Cardiac muscle cell (in vitro differentiated cells and primary cell): ENCODE measurements around the gene ZEB2. TPM values are rescaled to one million over a fixed set of nuclear protein-coding genes. Genes with fewer than 3 reads are reported as not detected.

ENCODE experiments used
- DNase-seq, 2 donors: peaks; one replicate each; pipeline versions ENCODE4 v3.0.0 to v3.0.0-alpha.2; 2010 to 2017; ENCODE audit warnings: low read depth in 1 of 2, low spot score in 1 of 2
- H3K27ac ChIP-seq: fragments of 200-600 bp; sonication (generic); 2 replicates; pipeline ENCODE4 v1.5.1; 2016
- H3K27me3 ChIP-seq: fragments of 200-600 bp; sonication (generic); 2 replicates; pipeline ENCODE4 v1.6.0; 2016; ENCODE audit warnings: control low read depth
- H3K36me3 ChIP-seq: fragments of 200-600 bp; sonication (generic); 2 replicates; pipeline ENCODE4 v1.5.1; 2016; ENCODE audit warnings: control low read depth
- H3K4me1 ChIP-seq: fragments of 200-600 bp; sonication (generic); 2 replicates; pipeline ENCODE4 v1.8.1; 2017; ENCODE audit warnings: low read depth, mild to moderate bottlenecking, mixed run types
- H3K4me3 ChIP-seq: fragments of 200-600 bp; sonication (generic); 2 replicates; pipeline ENCODE4 v1.5.1; 2016; ENCODE audit warnings: mild to moderate bottlenecking
- H3K9me3 ChIP-seq: fragments of 200-600 bp; sonication (generic); 2 replicates; pipeline ENCODE4 v1.5.1; 2017; ENCODE audit warnings: low read depth, mild to moderate bottlenecking, control low read depth
- CTCF ChIP-seq: IDR thresholded peaks from 2 replicates; pipeline ENCODE4 v1.5.1; 2012; ENCODE audit warnings: low read depth, mild to moderate bottlenecking, low read length
- polyA plus RNA-seq: library from polyadenylated mRNA; unstranded; fragments of >200 nt; fragmentation: Nextera tagmentation; extraction: Ambion mirVana; gene quantifications from 2 replicates; pipeline ENCODE4 v1.2.1, GENCODE V29; 2016
- total RNA-seq: library from RNA; depleted of rRNA; stranded (reverse); fragments of >200 nt; gene quantifications from 2 replicates; pipeline ENCODE4 v1.2.3, GENCODE V29; 2016

Gene ZEB2
- total and polyA plus RNA-seq, 2 experiments from 2014 or later, result 16.8 to 41.2 TPM

GRCh38 chr2:144414324-144414845 is 105.5 kb downstream of the ZEB2 start:
- H3K36me3 ChIP-seq, result no peaks in the 10 kb centered on the region
- no peak overlapping the region for H3K4me3 ChIP-seq
- no peak for TF ChIP-seq CTCF
- H3K4me1 ChIP-seq, result no peaks in the 10 kb centered on the region
- H3K9me3 ChIP-seq, result no peaks in the 10 kb centered on the region
- H3K27ac ChIP-seq, result no peak overlapping the region
- H3K27me3 ChIP-seq, result no peaks in the 10 kb centered on the region
- DNase-seq, result peak in 1 of 2 donors; percentile 96

- no peak for DNase-seq
- Histone ChIP-seq H3K27me3 (no peaks in the 10 kb centered on the region), H3K27ac (no peak overlapping the region), H3K36me3 (no peaks in the 10 kb centered on the region), H3K4me1 (no peaks in the 10 kb centered on the region), H3K9me3 (no peaks in the 10 kb centered on the region), H3K4me3 (no peak overlapping the region)
- TF ChIP-seq CTCF, result no peak
Observed at GRCh38 chr2:144412709-144413108, 107.2 kb downstream of the ZEB2 start.

GRCh38 chr2:144411473-144411872 is 108.4 kb downstream of the ZEB2 start:
- DNase-seq, result no peak
- no peak for TF ChIP-seq CTCF
- Histone ChIP-seq H3K4me1 (no peaks in the 10 kb centered on the region), H3K27ac (no peak overlapping the region), H3K9me3 (no peaks in the 10 kb centered on the region), H3K27me3 (no peaks in the 10 kb centered on the region), H3K36me3 (no peaks in the 10 kb centered on the region), H3K4me3 (no peak overlapping the region)

GRCh38 chr2:144409241-144409640 is 110.7 kb downstream of the ZEB2 start:
- H3K4me3 ChIP-seq, result no peak overlapping the region
- H3K4me1 ChIP-seq, result no peaks in the 10 kb centered on the region
- H3K27ac ChIP-seq, result no peak overlapping the region
- TF ChIP-seq CTCF, result no peak
- H3K9me3 ChIP-seq, result no peaks in the 10 kb centered on the region
- H3K36me3 ChIP-seq, result no peaks in the 10 kb centered on the region
- H3K27me3 ChIP-seq, result no peaks in the 10 kb centered on the region
- DNase-seq, result no peak

- H3K4me1 ChIP-seq, result no peaks in the 10 kb centered on the region
- H3K4me3 ChIP-seq, result no peak overlapping the region
- no peak for DNase-seq
- H3K9me3 ChIP-seq, result no peaks in the 10 kb centered on the region
- H3K27me3 ChIP-seq, result no peaks in the 10 kb centered on the region
- H3K36me3 ChIP-seq, result peaks cover 9% of the 10 kb centered on the region
- no peak for TF ChIP-seq CTCF
- no peak overlapping the region for H3K27ac ChIP-seq
Observed at GRCh38 chr2:144407262-144407661, 112.7 kb downstream of the ZEB2 start.
